ENCODE measurements around the gene BCL7A.

- TF ChIP-seq EZH2 (IDR thresholded peaks at IDR 0.05; ENCODE audit: low read depth, unreplicated experiment), result no peak
- TF ChIP-seq CTCF (conservative IDR thresholded peaks at IDR 0.05; ENCODE audit: low read depth in 2 of 2), result no peak
- TF ChIP-seq REST (IDR thresholded peaks at IDR 0.05; ENCODE audit: unreplicated experiment), result no peak
- TF ChIP-seq ETS1 (IDR thresholded peaks at IDR 0.05), result no peak
Measured at GRCh38 chr12:122035292-122035691, 13.6 kb downstream of the BCL7A start.
